ENCODE measurements around the gene SKI.

GRCh38 chr1:2258122-2258681, 30.1 kb downstream of the SKI start:
- TF ChIP-seq GATA3 (IDR thresholded peaks at IDR 0.05; ENCODE audit: low read depth, low read length), result no peak
- TF ChIP-seq GATA2 (IDR thresholded peaks at IDR 0.05; ENCODE audit: low read depth, low read length), result no peak

All from SH-SY5Y (cell line).